BLaER1 (cell line): ENCODE measurements around the gene CCDC177.
A peak's percentile ranks its signal among the peaks of the same experiment; 100 is the strongest.

ENCODE experiments used
- H3K27ac ChIP-seq: shearing (Covaris generic); formaldehyde crosslinking; 2 replicates; pipeline ENCODE4 v1.8.1; 2022
- H3K27me3 ChIP-seq: shearing (Covaris generic); formaldehyde crosslinking; 2 replicates; pipeline ENCODE4 v1.8.1; 2022
- H3K36me3 ChIP-seq: shearing (Covaris generic); formaldehyde crosslinking; 2 replicates; pipeline ENCODE4 v1.8.1; 2022
- H3K4me1 ChIP-seq: shearing (Covaris generic); formaldehyde crosslinking; 2 replicates; pipeline ENCODE4 v1.8.1; 2022
- H3K4me2 ChIP-seq: shearing (Covaris generic); formaldehyde crosslinking; 2 replicates; pipeline ENCODE4 v1.8.1; 2022
- H3K4me3 ChIP-seq: shearing (Covaris generic); formaldehyde crosslinking; 2 replicates; pipeline ENCODE4 v1.8.1; 2022
- H3K9ac ChIP-seq: shearing (Covaris generic); formaldehyde crosslinking; 2 replicates; pipeline ENCODE4 v1.8.1; 2022
- H3K9me3 ChIP-seq: shearing (Covaris generic); formaldehyde crosslinking; 2 replicates; pipeline ENCODE4 v1.8.1; 2022
- H4K20me1 ChIP-seq: shearing (Covaris generic); formaldehyde crosslinking; 2 replicates; pipeline ENCODE4 v1.8.1; 2022
- Cebpa-rat ChIP-seq: shearing (Covaris generic); IDR thresholded peaks from 2 replicates; pipeline ENCODE4 v1.8.1; 2022

CCDC177 gene

GRCh38 chr14:69551511-69551910, 23.2 kb downstream of the CCDC177 start:
- H3K27me3 ChIP-seq = no peaks in the 10 kb centered on the region
- H3K4me2 ChIP-seq = no peak overlapping the region
- H3K9ac ChIP-seq = no peak overlapping the region
- H3K9me3 ChIP-seq = no peaks in the 10 kb centered on the region
- H3K4me3 ChIP-seq = no peak overlapping the region
- H3K36me3 ChIP-seq = no peaks in the 10 kb centered on the region
- no peak overlapping the region for H3K27ac ChIP-seq
- TF ChIP-seq Cebpa-rat = no peak
- no peaks in the 10 kb centered on the region for H4K20me1 ChIP-seq
- H3K4me1 ChIP-seq = 0 out of 2 replicates have a peak, but pooled peaks cover 6% of the 10 kb centered on the region

- Histone ChIP-seq H3K27ac (no peak overlapping the region), H3K27me3 (no peaks in the 10 kb centered on the region), H3K9ac (no peak overlapping the region), H4K20me1 (no peaks in the 10 kb centered on the region), H3K4me1 (0 out of 2 replicates have a peak, but pooled peaks cover 6% of the 10 kb centered on the region), H3K9me3 (no peaks in the 10 kb centered on the region), H3K4me2 (peak overlapping the region; percentile 62), H3K4me3 (no peak overlapping the region), H3K36me3 (no peaks in the 10 kb centered on the region)
- TF ChIP-seq Cebpa-rat = no peak
Observed at GRCh38 chr14:69548566-69548965, 26.1 kb downstream of the CCDC177 start.

- 0 out of 2 replicates have a peak, but pooled peaks cover 6% of the 10 kb centered on the region for H3K4me1 ChIP-seq
- H3K27ac ChIP-seq = no peak overlapping the region
- no peaks in the 10 kb centered on the region for H3K9me3 ChIP-seq
- H4K20me1 ChIP-seq = no peaks in the 10 kb centered on the region
- no peaks in the 10 kb centered on the region for H3K27me3 ChIP-seq
- H3K4me3 ChIP-seq = peak overlapping the region; percentile 29; the same call in 1 of the 2 replicates
- H3K36me3 ChIP-seq = no peaks in the 10 kb centered on the region
- TF ChIP-seq Cebpa-rat = no peak
- peak overlapping the region; percentile 62 for H3K4me2 ChIP-seq
- no peak overlapping the region for H3K9ac ChIP-seq
Observed at GRCh38 chr14:69547701-69548348, 26.8 kb downstream of the CCDC177 start.

- no peak overlapping the region for H3K4me2 ChIP-seq
- no peak for TF ChIP-seq Cebpa-rat
Observed at GRCh38 chr14:69543341-69544115, 31.1 kb downstream of the CCDC177 start.

GRCh38 chr14:69542311-69542710, 32.4 kb downstream of the CCDC177 start:
- no peak for TF ChIP-seq Cebpa-rat
- Histone ChIP-seq H3K27ac (no peak overlapping the region), H3K27me3 (no peaks in the 10 kb centered on the region), H3K4me1 (no peaks in the 10 kb centered on the region), H3K9ac (no peak overlapping the region), H3K36me3 (no peaks in the 10 kb centered on the region), H3K4me3 (no peak overlapping the region), H3K4me2 (no peak overlapping the region), H3K9me3 (no peaks in the 10 kb centered on the region), H4K20me1 (no peaks in the 10 kb centered on the region)

More at GRCh38 chr14:69543341-69544115, 31.1 kb downstream of the CCDC177 start:
- Histone ChIP-seq H3K27me3 (no peaks in the 10 kb centered on the region), H4K20me1 (no peaks in the 10 kb centered on the region), H3K9ac (no peak overlapping the region), H3K36me3 (no peaks in the 10 kb centered on the region), H3K4me1 (0 out of 2 replicates have a peak, but pooled peaks cover 6% of the 10 kb centered on the region), H3K27ac (no peak overlapping the region), H3K9me3 (no peaks in the 10 kb centered on the region), H3K4me3 (no peak overlapping the region)

- no peak overlapping the region for H3K9ac ChIP-seq
- H3K27ac ChIP-seq = no peak overlapping the region
Observed at GRCh38 chr14:69540654-69541335, 33.9 kb downstream of the CCDC177 start.

GRCh38 chr14:69539631-69540410, 34.9 kb downstream of the CCDC177 start:
- Histone ChIP-seq H3K4me2 (no peak overlapping the region), H3K9ac (no peak overlapping the region), H3K27ac (no peak overlapping the region), H3K9me3 (no peaks in the 10 kb centered on the region), H3K27me3 (no peaks in the 10 kb centered on the region), H3K4me1 (0 out of 2 replicates have a peak, but pooled peaks cover 4% of the 10 kb centered on the region), H3K4me3 (no peak overlapping the region), H3K36me3 (no peaks in the 10 kb centered on the region), H4K20me1 (no peaks in the 10 kb centered on the region)
- no peak for TF ChIP-seq Cebpa-rat

More at GRCh38 chr14:69540654-69541335, 33.9 kb downstream of the CCDC177 start:
- no peaks in the 10 kb centered on the region for H4K20me1 ChIP-seq
- H3K27me3 ChIP-seq = no peaks in the 10 kb centered on the region
- no peaks in the 10 kb centered on the region for H3K9me3 ChIP-seq
- no peaks in the 10 kb centered on the region for H3K36me3 ChIP-seq
- H3K4me3 ChIP-seq = no peak overlapping the region
- no peak overlapping the region for H3K4me2 ChIP-seq
- no peak for TF ChIP-seq Cebpa-rat
- 0 out of 2 replicates have a peak, but pooled peaks cover 4% of the 10 kb centered on the region for H3K4me1 ChIP-seq

- Histone ChIP-seq H4K20me1 (no peaks in the 10 kb centered on the region), H3K4me2 (no peak overlapping the region), H3K27ac (no peak overlapping the region), H3K9ac (no peak overlapping the region), H3K4me3 (no peak overlapping the region), H3K27me3 (no peaks in the 10 kb centered on the region), H3K36me3 (no peaks in the 10 kb centered on the region), H3K4me1 (0 out of 2 replicates have a peak, but pooled peaks cover 4% of the 10 kb centered on the region), H3K9me3 (no peaks in the 10 kb centered on the region)
- TF ChIP-seq Cebpa-rat = no peak
Observed at GRCh38 chr14:69538766-69539165, 35.9 kb downstream of the CCDC177 start.

- H3K4me1 ChIP-seq = 0 out of 2 replicates have a peak, but pooled peaks cover 4% of the 10 kb centered on the region
- no peak for TF ChIP-seq Cebpa-rat
- H3K4me3 ChIP-seq = no peak overlapping the region
- no peak overlapping the region for H3K9ac ChIP-seq
- no peaks in the 10 kb centered on the region for H3K27me3 ChIP-seq
- no peak overlapping the region for H3K27ac ChIP-seq
- H3K4me2 ChIP-seq = no peak overlapping the region
- H4K20me1 ChIP-seq = no peaks in the 10 kb centered on the region
- no peaks in the 10 kb centered on the region for H3K9me3 ChIP-seq
- H3K36me3 ChIP-seq = no peaks in the 10 kb centered on the region
Observed at GRCh38 chr14:69537900-69538299, 36.8 kb downstream of the CCDC177 start.
